Breast epithelium (tissue), 4 donors: Measurements from ENCODE around the gene PARP11. TPM values are rescaled to one million over a fixed set of nuclear protein-coding genes. Genes with fewer than 3 reads are reported as not detected.

Experiments
- DNase-seq, 2 donors: peaks; one replicate each; pipeline ENCODE4 v3.0.0-alpha.2; 2019; ENCODE audit warnings: low spot score in 2 of 2
- H3K27ac ChIP-seq, 2 donors: fragments of 200-600 bp; sonication (generic) in 1 of 2; one replicate each; pipeline ENCODE4 v1.5.1; 2016 to 2019; ENCODE audit warnings: mild to moderate bottlenecking in 1 of 2
- H3K27me3 ChIP-seq, 2 donors: fragments of 200-600 bp; sonication (generic) in 1 of 2; one replicate each; pipeline versions ENCODE4 v1.5.1 to v1.6.0; 2017 to 2019; ENCODE audit warnings: control low read depth in 1 of 2, mild to moderate bottlenecking in 1 of 2
- H3K36me3 ChIP-seq: fragments of 200-600 bp; one replicate; pipeline ENCODE4 v1.5.1; 2019
- H3K4me1 ChIP-seq, 2 donors: fragments of 200-600 bp; sonication (generic); one replicate each; pipeline ENCODE4 v1.5.1; 2016 to 2019; ENCODE audit warnings: control low read depth in 1 of 2
- H3K4me3 ChIP-seq, 3 donors: fragments of 200-600 bp; sonication (generic); 1 replicate in 2 of 3; 2 replicates in 1 of 3; pipeline ENCODE4 v1.5.1; 2016 to 2019; ENCODE audit warnings: mild to moderate bottlenecking in 3 of 3, moderate library complexity in 2 of 3
- H3K9me3 ChIP-seq, 2 donors: fragments of 200-600 bp; sonication (generic) in 1 of 2; one replicate each; pipeline ENCODE4 v1.5.1; 2016 to 2019; ENCODE audit warnings: control low read depth in 1 of 2
- CTCF ChIP-seq, 3 donors: fragments of 450-650 bp; IDR thresholded peaks; one replicate each; pipeline ENCODE4 v1.5.1; 2016 to 2017; ENCODE audit warnings: antibody characterized with exemption in 3 of 3, mild to moderate bottlenecking in 3 of 3, moderate library complexity in 3 of 3
- POLR2A ChIP-seq: fragments of 450-650 bp; IDR thresholded peaks from one replicate; pipeline ENCODE4 v1.6.1; 2016; ENCODE audit warnings: antibody characterized with exemption, mild to moderate bottlenecking, moderate library complexity
- POLR2AphosphoS5 ChIP-seq, 3 donors: sonication (generic); formaldehyde crosslinking; IDR thresholded peaks; one replicate each; pipeline ENCODE4 v1.6.1; 2017; ENCODE audit warnings: antibody characterized with exemption in 3 of 3
- intact Hi-C: fragments of 100-400 bp; cut with DNase I; formaldehyde crosslinking; loops from one replicate; pipeline ENCODE4 v1.15.1; 2023; ENCODE audit warnings: low total_unique reads
- total RNA-seq, 3 donors: library from RNA; depleted of rRNA; stranded (reverse); fragments of >200 nt; gene quantifications; one replicate each; pipeline ENCODE4 v1.1.0, GENCODE V29; 2016

PARP11 gene
- total RNA-seq, 3 donors from 2014 or later: 6.2 to 12.3 (median 7.5) TPM

DNA sequence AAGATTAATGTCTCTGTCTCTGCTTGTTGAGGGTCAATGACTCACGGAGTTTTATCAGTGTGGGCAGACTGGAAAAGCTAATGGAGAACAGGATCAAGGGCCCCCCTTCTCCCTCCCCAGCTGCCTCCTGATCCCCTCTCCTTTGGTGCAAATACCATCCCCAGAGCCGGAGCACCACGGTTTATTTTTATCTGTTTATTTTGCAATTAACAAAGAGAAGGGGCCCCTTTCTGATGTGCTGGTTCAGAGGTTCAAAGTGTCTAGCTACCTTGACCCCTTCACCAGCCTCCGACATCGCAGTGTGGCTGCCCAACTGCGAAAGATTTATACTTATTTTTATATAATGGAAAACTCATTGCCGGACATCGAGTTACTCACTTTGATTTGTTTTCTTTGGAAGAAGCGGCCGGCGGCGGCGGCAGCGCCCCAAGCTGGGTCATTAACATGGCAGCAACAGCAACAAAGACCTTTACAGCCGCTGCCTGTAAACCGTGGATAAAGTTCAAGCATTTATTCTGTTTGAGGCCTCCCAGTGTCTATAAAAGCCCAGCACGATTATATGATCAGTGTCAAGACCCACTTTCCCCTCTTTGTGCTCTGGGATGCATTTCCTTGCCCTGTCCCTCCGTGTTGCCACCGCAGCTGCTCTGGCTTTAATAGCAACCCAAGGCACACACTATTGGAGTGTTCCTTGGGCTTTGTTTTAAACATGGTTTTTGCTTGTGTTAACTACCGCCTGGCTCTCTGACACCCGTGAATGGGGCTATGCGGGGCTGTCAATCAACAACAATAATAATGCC lies 47.4 kb upstream of the PARP11 start:
- H3K4me1 ChIP-seq: no peaks in the 10 kb centered on the region
- intact Hi-C loops: loop anchor here (2.0 kb wide), 1 partner anchor 16 kb away; no protein-coding TSS in a partner anchor
- H3K27me3 ChIP-seq: peaks cover 0 to 5% of the 10 kb centered on the region in 2 donors
- DNase-seq: no peak
- no peak for TF ChIP-seq CTCF (IDR thresholded peaks at IDR 0.05)
- no peak for TF ChIP-seq POLR2A
- no peak for TF ChIP-seq POLR2AphosphoS5 (IDR thresholded peaks at IDR 0.05)
- no peaks in the 10 kb centered on the region for H3K9me3 ChIP-seq
- no peak overlapping the region for H3K27ac ChIP-seq
- H3K36me3 ChIP-seq: no peaks in the 10 kb centered on the region
- H3K4me3 ChIP-seq: no peak overlapping the region

GRCh38 chr12:3913278-3913677 lies 40.1 kb upstream of the PARP11 start:
- H3K27ac ChIP-seq: no peak overlapping the region
- TF ChIP-seq POLR2AphosphoS5 (IDR thresholded peaks at IDR 0.05): no peak
- no peak for TF ChIP-seq POLR2A
- TF ChIP-seq CTCF (IDR thresholded peaks at IDR 0.05): no peak
- H3K27me3 ChIP-seq: no peaks in the 10 kb centered on the region
- DNase-seq: no peak
- no peaks in the 10 kb centered on the region for H3K4me1 ChIP-seq
- no peak overlapping the region for H3K4me3 ChIP-seq
- H3K9me3 ChIP-seq: peaks cover 0 to 15% of the 10 kb centered on the region in 2 donors
- H3K36me3 ChIP-seq: no peaks in the 10 kb centered on the region
- intact Hi-C loops: no loop called here

DNA sequence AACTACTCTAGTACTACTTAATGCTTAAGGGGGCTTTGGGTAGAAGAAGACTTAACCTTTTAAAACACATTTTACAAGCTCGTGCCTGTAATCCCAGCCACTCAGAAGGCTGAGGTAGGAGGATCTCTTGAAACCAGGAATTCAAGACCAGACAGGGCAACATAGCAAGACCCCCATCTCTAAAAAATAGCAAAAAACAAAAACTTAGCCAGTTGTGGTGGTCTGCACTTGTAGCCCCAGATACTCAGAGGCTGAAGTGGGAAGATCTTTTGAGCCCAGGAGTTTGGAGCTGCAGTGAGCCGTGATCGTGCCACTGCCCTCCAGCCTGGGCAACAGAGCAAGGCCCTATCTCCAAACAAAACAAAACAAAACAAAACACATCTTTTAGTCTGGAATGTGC lies 39.7 kb upstream of the PARP11 start:
- H3K27me3 ChIP-seq: no peaks in the 10 kb centered on the region
- H3K9me3 ChIP-seq: peaks cover 0 to 15% of the 10 kb centered on the region in 2 donors
- DNase-seq: no peak
- no peak overlapping the region for H3K4me3 ChIP-seq
- TF ChIP-seq POLR2A (no peak), CTCF (IDR thresholded peaks at IDR 0.05) (no peak), POLR2AphosphoS5 (IDR thresholded peaks at IDR 0.05) (no peak)
- H3K36me3 ChIP-seq: no peaks in the 10 kb centered on the region
- intact Hi-C loops: no loop called here
- no peak overlapping the region for H3K27ac ChIP-seq
- H3K4me1 ChIP-seq: no peaks in the 10 kb centered on the region

DNA sequence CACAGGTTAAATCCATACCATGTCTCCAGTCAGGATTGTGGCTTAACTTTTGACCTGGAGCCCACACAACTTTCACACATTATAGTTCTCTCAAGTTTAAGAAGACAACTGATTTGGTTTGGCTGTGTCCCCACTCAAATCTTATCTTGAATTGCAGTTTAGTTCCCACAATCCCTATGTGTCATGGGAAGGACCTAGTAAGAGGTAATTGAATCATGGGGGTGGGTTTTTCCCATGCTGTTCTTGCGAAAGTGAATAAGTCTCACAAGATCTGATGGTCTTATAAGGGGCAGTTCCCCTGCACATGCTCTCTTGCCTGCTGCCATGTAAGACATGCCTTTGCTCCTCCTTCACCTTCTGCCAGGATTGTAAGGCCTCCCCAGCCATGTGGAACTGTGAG lies 38.2 kb upstream of the PARP11 start:
- Histone ChIP-seq H3K4me3 (no peak overlapping the region), H3K36me3 (no peaks in the 10 kb centered on the region), H3K27ac (no peak overlapping the region), H3K9me3 (peaks cover 0 to 15% of the 10 kb centered on the region in 2 donors), H3K4me1 (no peaks in the 10 kb centered on the region), H3K27me3 (no peaks in the 10 kb centered on the region)
- TF ChIP-seq POLR2AphosphoS5 (IDR thresholded peaks at IDR 0.05): no peak
- no peak for TF ChIP-seq CTCF (IDR thresholded peaks at IDR 0.05)
- no peak for TF ChIP-seq POLR2A
- DNase-seq: no peak
- intact Hi-C loops: no loop called here

GRCh38 chr12:3905664-3906063 lies 32.5 kb upstream of the PARP11 start:
- no peak for TF ChIP-seq POLR2A
- TF ChIP-seq POLR2AphosphoS5 (IDR thresholded peaks at IDR 0.05): no peak
- TF ChIP-seq CTCF (IDR thresholded peaks at IDR 0.05): no peak
- intact Hi-C loops: no loop called here

More at GRCh38 chr12:3905664-3906063, 32.5 kb upstream of the PARP11 start:
- H3K9me3 ChIP-seq: no peaks in the 10 kb centered on the region
- no peak overlapping the region for H3K27ac ChIP-seq
- H3K36me3 ChIP-seq: no peaks in the 10 kb centered on the region
- H3K27me3 ChIP-seq: no peaks in the 10 kb centered on the region
- H3K4me1 ChIP-seq: no peaks in the 10 kb centered on the region
- H3K4me3 ChIP-seq: no peak overlapping the region
- no peak for DNase-seq
